ENCODE data around the gene COL16A1.
"Not testable (repeated sequence)": the region's sequence is repeated elsewhere in the genome, so short reads cannot be mapped to it uniquely, and the experiment has no call there.

The COL16A1 gene

GRCh38 chr1:31732751-31733289 is 29.0 kb upstream of the COL16A1 start:
- DNase-seq: no peak

- DNase-seq: no peak
Measured at GRCh38 chr1:31732343-31732742, 28.5 kb upstream of the COL16A1 start.

- no peak for DNase-seq
Measured at GRCh38 chr1:31731049-31731565, 27.3 kb upstream of the COL16A1 start.

GRCh38 chr1:31730336-31731048 is 26.7 kb upstream of the COL16A1 start:
- no peak for DNase-seq

GRCh38 chr1:31727849-31728248 is 24.0 kb upstream of the COL16A1 start:
- no peak for DNase-seq

GRCh38 chr1:31727195-31727594 is 23.4 kb upstream of the COL16A1 start:
- no peak for DNase-seq

GRCh38 chr1:31726715-31727114 is 22.9 kb upstream of the COL16A1 start:
- no peak for DNase-seq

- DNase-seq: peak in 1 of 2 experiments; percentile 13
Measured at GRCh38 chr1:31725777-31726535, 22.1 kb upstream of the COL16A1 start.

GRCh38 chr1:31725134-31725533 is 21.3 kb upstream of the COL16A1 start:
- no peak for DNase-seq

- DNase-seq: peak in 1 of 2 experiments; percentile 41
Measured at GRCh38 chr1:31723828-31724359, 20.1 kb upstream of the COL16A1 start.

GRCh38 chr1:31718327-31718897 is 14.6 kb upstream of the COL16A1 start:
- DNase-seq: no peak

- no peak for DNase-seq
Measured at GRCh38 chr1:31717341-31717740, 13.5 kb upstream of the COL16A1 start.

GRCh38 chr1:31715873-31716220 is 12.0 kb upstream of the COL16A1 start:
- DNase-seq: no peak

- DNase-seq: no peak
Measured at GRCh38 chr1:31715087-31715872, 11.5 kb upstream of the COL16A1 start.

- DNase-seq: no peak
Measured at GRCh38 chr1:31714442-31715086, 10.7 kb upstream of the COL16A1 start.

- no peak for DNase-seq
Measured at GRCh38 chr1:31712630-31713029, 8.8 kb upstream of the COL16A1 start.

GRCh38 chr1:31712068-31712467 is 8.3 kb upstream of the COL16A1 start:
- DNase-seq: no peak

- DNase-seq: no peak
Measured at GRCh38 chr1:31708324-31708723, 4.5 kb upstream of the COL16A1 start.

GRCh38 chr1:31707711-31708110 is 3.9 kb upstream of the COL16A1 start:
- DNase-seq: no peak

GRCh38 chr1:31707059-31707600 is 3.3 kb upstream of the COL16A1 start:
- not testable (repeated sequence) for DNase-seq

- DNase-seq: peak; percentile 73 to 95
Measured at GRCh38 chr1:31706384-31707058, 2.7 kb upstream of the COL16A1 start.

Data from NCI-H446 (cell line).